HAP-1 (cell line): ENCODE data around the gene FAM120B.
A peak's percentile ranks its signal among the peaks of the same experiment; 100 is the strongest.
"Not testable (repeated sequence)": the region's sequence is repeated elsewhere in the genome, so short reads cannot be mapped to it uniquely, and the experiment has no call there.

Experiments
- DNase-seq, 2 experiments: peaks; one replicate each; pipeline ENCODE4 v3.0.0-alpha.2; 2016 to 2020; ENCODE audit warnings: low spot score in 2 of 2
- H3K27me3 ChIP-seq: fragments of 250-450 bp; sonication (Bioruptor Pico); 2 replicates; pipeline ENCODE4 v1.5.1; 2020; ENCODE audit warnings: low read depth, mild to moderate bottlenecking, moderate library complexity
- H3K36me3 ChIP-seq: fragments of 250-450 bp; sonication (Bioruptor Pico); replicated peaks from 2 replicates; pipeline ENCODE4 v1.5.1; 2020; ENCODE audit warnings: mild to moderate bottlenecking
- H3K4me1 ChIP-seq: fragments of 250-450 bp; sonication (Bioruptor Pico); 2 replicates; pipeline ENCODE4 v1.5.1; 2020; ENCODE audit warnings: mild to moderate bottlenecking
- H3K4me3 ChIP-seq: fragments of 250-450 bp; sonication (Bioruptor Pico); 2 replicates; pipeline ENCODE4 v1.5.1; 2020; ENCODE audit warnings: mild to moderate bottlenecking, moderate library complexity
- H3K9me3 ChIP-seq: fragments of 250-450 bp; sonication (Bioruptor Pico); 2 replicates; pipeline ENCODE4 v1.5.1; 2020; ENCODE audit warnings: mild to moderate bottlenecking, moderate library complexity
- in situ Hi-C: fragments of 300-500 bp; cut with MboI; formaldehyde crosslinking; loops from 3 replicates; pipeline ENCODE4 v1.14.3; 2020; ENCODE audit warnings: low sequenced_read_pairs, inconsistent platforms, mixed read lengths

FAM120B gene, protein sequence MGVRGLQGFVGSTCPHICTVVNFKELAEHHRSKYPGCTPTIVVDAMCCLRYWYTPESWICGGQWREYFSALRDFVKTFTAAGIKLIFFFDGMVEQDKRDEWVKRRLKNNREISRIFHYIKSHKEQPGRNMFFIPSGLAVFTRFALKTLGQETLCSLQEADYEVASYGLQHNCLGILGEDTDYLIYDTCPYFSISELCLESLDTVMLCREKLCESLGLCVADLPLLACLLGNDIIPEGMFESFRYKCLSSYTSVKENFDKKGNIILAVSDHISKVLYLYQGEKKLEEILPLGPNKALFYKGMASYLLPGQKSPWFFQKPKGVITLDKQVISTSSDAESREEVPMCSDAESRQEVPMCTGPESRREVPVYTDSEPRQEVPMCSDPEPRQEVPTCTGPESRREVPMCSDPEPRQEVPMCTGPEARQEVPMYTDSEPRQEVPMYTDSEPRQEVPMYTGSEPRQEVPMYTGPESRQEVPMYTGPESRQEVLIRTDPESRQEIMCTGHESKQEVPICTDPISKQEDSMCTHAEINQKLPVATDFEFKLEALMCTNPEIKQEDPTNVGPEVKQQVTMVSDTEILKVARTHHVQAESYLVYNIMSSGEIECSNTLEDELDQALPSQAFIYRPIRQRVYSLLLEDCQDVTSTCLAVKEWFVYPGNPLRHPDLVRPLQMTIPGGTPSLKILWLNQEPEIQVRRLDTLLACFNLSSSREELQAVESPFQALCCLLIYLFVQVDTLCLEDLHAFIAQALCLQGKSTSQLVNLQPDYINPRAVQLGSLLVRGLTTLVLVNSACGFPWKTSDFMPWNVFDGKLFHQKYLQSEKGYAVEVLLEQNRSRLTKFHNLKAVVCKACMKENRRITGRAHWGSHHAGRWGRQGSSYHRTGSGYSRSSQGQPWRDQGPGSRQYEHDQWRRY

DNA sequence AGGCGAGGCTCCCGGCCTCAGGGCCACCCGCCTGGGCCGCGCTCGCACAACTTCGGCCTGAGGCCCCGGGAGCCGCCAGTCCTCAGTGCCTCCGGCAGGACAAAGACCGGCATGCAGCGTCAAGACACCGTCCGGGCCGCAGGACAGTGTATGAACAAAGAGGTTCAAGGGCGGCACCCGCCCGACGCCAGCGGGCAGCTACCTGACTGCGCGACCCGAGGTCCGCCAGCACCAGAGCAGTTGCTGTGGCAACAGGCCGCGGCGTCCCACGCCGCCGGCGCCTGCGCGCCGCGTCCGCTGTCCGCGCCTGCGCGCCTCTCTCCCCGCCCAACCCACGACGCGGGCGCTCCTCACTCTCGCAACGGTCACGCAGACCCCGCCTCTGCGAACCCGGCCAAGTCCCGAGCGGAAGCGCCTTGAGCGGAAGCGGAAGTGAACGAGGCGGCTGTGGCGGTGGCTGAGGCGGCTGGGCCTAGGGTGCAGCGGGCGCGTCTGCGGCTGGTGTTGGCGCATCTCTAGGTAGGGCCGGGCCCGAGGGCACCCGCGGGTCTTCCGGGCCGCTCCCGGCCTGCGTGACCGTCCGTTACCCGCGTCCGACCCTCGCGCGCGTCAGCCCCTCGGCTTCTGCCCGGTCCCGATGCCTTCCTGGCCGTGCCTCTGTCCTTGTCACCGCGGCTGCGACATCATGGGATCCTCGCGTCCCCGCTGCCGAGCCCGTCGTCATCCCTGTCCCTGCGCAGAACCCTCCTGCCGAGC lies at the start of gene FAM120B:
Gene FAM120B, plus strand, starts transcription at position 435 of the 756 bp plus-strand sequence. CDS start 10,633 bp downstream, outside the sequence.
- peak; percentile 83 to 95 for DNase-seq
- Histone ChIP-seq H3K4me3 (peak within 1 kb of the TSS; percentile 74), H3K36me3 (0 out of 2 replicates have a peak, but pooled peaks cover 5% of the 10 kb centered on the region), H3K9me3 (peaks cover 2% of the 10 kb centered on the region; the same call in 1 of the 2 replicates), H3K4me1 (peaks cover 27% of the 10 kb centered on the region), H3K27me3 (no peaks in the 10 kb centered on the region)
- in situ Hi-C loops: no loop called here

DNA sequence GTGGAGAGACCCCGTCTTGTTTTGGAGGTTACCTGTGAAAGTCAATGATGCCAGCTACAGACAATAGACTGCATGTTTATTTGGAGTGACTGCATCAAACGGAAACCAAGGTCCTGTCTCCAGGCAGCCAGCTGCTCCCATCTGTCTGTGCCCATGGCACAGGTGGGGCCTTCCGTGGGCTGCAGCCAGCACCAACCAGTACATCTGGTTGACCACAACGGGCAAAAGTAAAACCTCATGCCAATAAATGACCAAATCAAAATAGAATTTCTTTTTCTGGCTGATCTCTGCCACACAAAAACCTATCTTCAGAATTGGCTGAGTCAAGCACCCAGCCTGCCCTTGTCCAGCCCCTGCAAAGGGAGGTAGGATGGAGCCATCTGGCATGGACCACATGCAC lies 49.2 kb upstream of the FAM120B start:
- in situ Hi-C loops: no loop called here
- no peaks in the 10 kb centered on the region for H3K9me3 ChIP-seq
- no peak for DNase-seq
- no peak overlapping the region for H3K4me3 ChIP-seq
- H3K4me1 ChIP-seq: no peaks in the 10 kb centered on the region
- H3K36me3 ChIP-seq: no peaks in the 10 kb centered on the region
- H3K27me3 ChIP-seq: no peaks in the 10 kb centered on the region

DNA sequence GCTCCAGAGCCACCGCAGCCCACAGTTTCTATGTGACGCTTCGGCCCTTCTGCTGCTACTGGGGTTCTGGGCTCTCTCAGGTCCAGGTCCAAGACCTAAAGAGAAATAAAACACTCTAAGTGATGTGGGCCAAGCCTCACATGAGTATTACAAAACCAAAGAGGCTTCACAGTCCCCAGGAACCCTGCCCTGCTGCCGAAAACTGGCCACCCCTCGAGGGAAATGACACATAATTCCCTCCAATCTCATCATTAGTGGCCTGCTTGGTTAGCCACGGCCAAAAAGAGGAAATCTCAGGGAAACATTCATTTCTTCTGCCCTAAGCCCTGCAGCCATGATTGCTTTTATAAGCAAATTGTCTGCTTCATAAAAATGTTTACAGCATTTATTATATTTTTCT lies 48.2 kb upstream of the FAM120B start:
- Histone ChIP-seq H3K4me3 (no peak overlapping the region), H3K4me1 (no peaks in the 10 kb centered on the region), H3K9me3 (no peaks in the 10 kb centered on the region), H3K36me3 (no peaks in the 10 kb centered on the region), H3K27me3 (no peaks in the 10 kb centered on the region)
- in situ Hi-C loops: no loop called here
- no peak for DNase-seq

- H3K27me3 ChIP-seq: no peaks in the 10 kb centered on the region
- H3K36me3 ChIP-seq: no peaks in the 10 kb centered on the region
- H3K9me3 ChIP-seq: no peaks in the 10 kb centered on the region
- H3K4me3 ChIP-seq: no peak overlapping the region
- in situ Hi-C loops: no loop called here
- H3K4me1 ChIP-seq: no peaks in the 10 kb centered on the region
- no peak for DNase-seq
Measured at GRCh38 chr6:170259278-170259677, 47.3 kb upstream of the FAM120B start.

DNA sequence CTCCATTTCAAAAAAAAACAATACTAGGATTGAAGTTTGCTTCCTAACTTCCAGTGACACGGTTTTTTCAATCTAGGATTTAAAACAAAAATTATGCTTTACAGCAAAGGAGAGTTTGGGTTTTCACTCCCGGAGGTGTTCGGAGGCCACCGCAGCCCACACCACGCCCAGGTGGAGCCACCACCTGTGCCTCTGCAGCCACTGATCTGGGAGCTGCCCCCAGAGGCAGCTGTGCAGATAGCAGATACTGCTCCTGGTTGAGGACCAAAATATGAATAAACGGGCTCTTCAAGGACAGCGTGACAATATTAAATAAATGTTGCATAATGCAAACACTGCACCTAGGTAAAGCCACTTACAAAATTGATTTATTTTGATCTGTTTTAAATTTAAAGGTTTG lies 45.9 kb upstream of the FAM120B start:
- Histone ChIP-seq H3K4me1 (no peaks in the 10 kb centered on the region), H3K4me3 (no peak overlapping the region), H3K36me3 (no peaks in the 10 kb centered on the region), H3K27me3 (no peaks in the 10 kb centered on the region), H3K9me3 (no peaks in the 10 kb centered on the region)
- in situ Hi-C loops: no loop called here
- no peak for DNase-seq

DNA sequence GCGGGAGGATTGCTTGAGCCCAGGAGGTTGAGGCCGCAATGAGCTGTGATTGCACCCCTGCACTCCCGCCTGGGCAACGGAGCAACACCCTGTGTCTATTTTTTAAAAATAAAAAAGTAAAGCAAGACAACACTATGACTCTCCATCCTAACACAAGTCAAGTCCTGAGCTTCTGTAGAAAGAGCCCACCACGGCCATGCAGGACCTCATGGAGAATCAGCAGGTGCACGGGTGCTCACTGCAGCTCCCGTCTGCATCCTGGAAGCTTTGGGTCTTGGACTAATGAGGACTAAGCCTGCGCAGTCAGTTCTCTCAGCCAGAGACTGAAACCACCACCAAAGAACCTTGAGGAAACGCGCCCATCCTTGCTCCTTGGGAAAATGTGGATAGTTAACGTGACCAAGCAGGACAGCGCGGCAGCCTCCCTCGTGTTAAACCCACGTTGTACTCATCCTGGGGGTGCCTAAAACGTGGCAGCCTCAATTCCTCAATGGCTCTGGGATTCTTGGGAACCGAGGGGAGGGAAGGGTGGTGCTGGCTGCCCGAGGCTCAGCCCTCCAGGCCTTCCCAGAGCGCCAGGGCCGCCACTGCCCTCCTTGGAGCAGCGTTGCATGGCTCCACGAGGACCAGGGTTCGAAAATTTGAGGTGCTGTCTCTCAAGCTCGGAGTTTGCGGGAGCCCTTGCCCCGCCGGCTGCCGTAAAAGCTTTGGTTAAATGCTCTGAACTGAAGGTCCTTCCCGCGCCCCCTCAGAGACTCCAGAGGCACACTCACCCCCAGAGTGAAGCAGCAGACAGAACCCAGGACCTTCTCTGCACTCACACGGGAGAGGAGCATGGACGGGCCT lies 44.7 kb upstream of the FAM120B start:
- no peak overlapping the region for H3K4me3 ChIP-seq
- H3K36me3 ChIP-seq: no peaks in the 10 kb centered on the region
- no peak for DNase-seq
- in situ Hi-C loops: no loop called here
- no peaks in the 10 kb centered on the region for H3K9me3 ChIP-seq
- no peaks in the 10 kb centered on the region for H3K4me1 ChIP-seq
- H3K27me3 ChIP-seq: no peaks in the 10 kb centered on the region

- in situ Hi-C loops: no loop called here
- no peaks in the 10 kb centered on the region for H3K36me3 ChIP-seq
- DNase-seq: no peak
- H3K9me3 ChIP-seq: no peaks in the 10 kb centered on the region
- H3K27me3 ChIP-seq: no peaks in the 10 kb centered on the region
- no peak overlapping the region for H3K4me3 ChIP-seq
- no peaks in the 10 kb centered on the region for H3K4me1 ChIP-seq
Measured at GRCh38 chr6:170262489-170263088, 44.0 kb upstream of the FAM120B start.

GRCh38 chr6:170263410-170263809 lies 43.1 kb upstream of the FAM120B start:
- no peaks in the 10 kb centered on the region for H3K36me3 ChIP-seq
- no peak for DNase-seq
- no peaks in the 10 kb centered on the region for H3K9me3 ChIP-seq
- no peaks in the 10 kb centered on the region for H3K4me1 ChIP-seq
- H3K27me3 ChIP-seq: no peaks in the 10 kb centered on the region
- in situ Hi-C loops: no loop called here
- no peak overlapping the region for H3K4me3 ChIP-seq

DNA sequence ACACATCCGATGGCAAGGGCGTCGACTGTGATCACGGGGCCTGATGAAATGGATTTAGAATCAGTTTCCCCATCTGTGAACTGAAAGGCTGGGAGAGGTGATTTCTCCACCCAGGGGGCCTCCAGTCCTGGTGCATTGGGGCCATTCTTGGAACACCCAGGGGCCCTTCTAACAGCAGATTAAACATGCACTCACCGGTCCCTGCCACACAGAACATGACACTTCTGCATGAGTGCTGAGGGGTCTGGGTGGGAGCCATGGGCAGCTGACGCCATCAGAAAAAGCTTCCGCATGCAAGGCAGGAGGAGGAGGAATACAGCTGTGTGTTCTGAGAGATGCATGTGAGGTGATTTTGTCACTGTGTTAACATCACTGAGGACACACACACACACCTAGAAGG lies 42.5 kb upstream of the FAM120B start:
- no peaks in the 10 kb centered on the region for H3K4me1 ChIP-seq
- no peaks in the 10 kb centered on the region for H3K27me3 ChIP-seq
- no peak for DNase-seq
- no peak overlapping the region for H3K4me3 ChIP-seq
- H3K36me3 ChIP-seq: no peaks in the 10 kb centered on the region
- in situ Hi-C loops: no loop called here
- H3K9me3 ChIP-seq: no peaks in the 10 kb centered on the region

DNA sequence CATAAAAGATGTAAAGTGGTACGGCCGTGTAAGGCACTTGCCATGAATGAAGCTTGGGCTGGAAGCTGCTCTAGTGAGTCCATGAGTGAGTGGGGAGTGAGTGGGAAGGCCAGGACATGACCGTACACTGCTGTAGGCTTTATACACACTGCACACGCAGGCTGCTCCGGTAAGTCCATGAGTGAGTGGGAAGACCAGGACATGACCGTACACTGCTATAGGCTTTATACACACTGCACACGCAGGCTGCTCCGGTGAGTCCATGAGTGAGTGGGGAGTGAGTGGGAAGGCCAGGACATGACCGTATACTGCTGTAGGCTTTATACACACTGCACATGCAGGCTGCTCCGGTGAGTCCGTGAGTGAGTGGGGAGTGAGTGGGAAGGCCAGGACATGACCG lies 41.9 kb upstream of the FAM120B start:
- H3K36me3 ChIP-seq, H3K4me1 ChIP-seq, H3K9me3 ChIP-seq, in situ Hi-C loops, DNase-seq, H3K4me3 ChIP-seq, H3K27me3 ChIP-seq: not testable (repeated sequence)

- in situ Hi-C loops: no loop called here
- H3K4me3 ChIP-seq: no peak overlapping the region
- H3K4me1 ChIP-seq: no peaks in the 10 kb centered on the region
- no peak for DNase-seq
- no peaks in the 10 kb centered on the region for H3K27me3 ChIP-seq
- H3K9me3 ChIP-seq: no peaks in the 10 kb centered on the region
- H3K36me3 ChIP-seq: no peaks in the 10 kb centered on the region
Measured at GRCh38 chr6:170265655-170266054, 40.9 kb upstream of the FAM120B start.

- H3K27me3 ChIP-seq: no peaks in the 10 kb centered on the region
- no peak overlapping the region for H3K4me3 ChIP-seq
- H3K4me1 ChIP-seq: no peaks in the 10 kb centered on the region
- DNase-seq: peak in 1 of 2 experiments; percentile 23
- H3K9me3 ChIP-seq: no peaks in the 10 kb centered on the region
- H3K36me3 ChIP-seq: no peaks in the 10 kb centered on the region
- in situ Hi-C loops: no loop called here
Measured at GRCh38 chr6:170266061-170266825, 40.3 kb upstream of the FAM120B start.
